ENCODE results near the gene IL17RD. TPM values are rescaled to one million over a fixed set of nuclear protein-coding genes. Genes with fewer than 3 reads are reported as not detected.

IL17RD gene
- total and polyA plus RNA-seq, 11 donors: 1.4 to 11.3 (median 5.4) TPM

GRCh38 chr3:57152151-57153143, 12.7 kb downstream of the IL17RD start:
- Histone ChIP-seq H3K4me3 (peak overlapping the region in 5 of 12 donors; percentile 6 to 33 (median 18)), H3K36me3 (no peaks in the 10 kb centered on the region), H3K9me3 (no peaks in the 10 kb centered on the region), H3K27ac (peak overlapping the region in 8 of 12 donors; percentile 16 to 66 (median 26)), H3K4me1 (peaks cover 0 to 38% (median 26%) of the 10 kb centered on the region in 12 donors), H3K27me3 (no peaks in the 10 kb centered on the region)
- DNase-seq (peak in 1 of 5 donors; percentile 54), ATAC-seq (peak in 3 of 4 donors; percentile 44 to 69 (median 66))
- no peak for TF ChIP-seq POLR2A (IDR thresholded peaks at IDR 0.05)
- TF ChIP-seq, protein P1, sequence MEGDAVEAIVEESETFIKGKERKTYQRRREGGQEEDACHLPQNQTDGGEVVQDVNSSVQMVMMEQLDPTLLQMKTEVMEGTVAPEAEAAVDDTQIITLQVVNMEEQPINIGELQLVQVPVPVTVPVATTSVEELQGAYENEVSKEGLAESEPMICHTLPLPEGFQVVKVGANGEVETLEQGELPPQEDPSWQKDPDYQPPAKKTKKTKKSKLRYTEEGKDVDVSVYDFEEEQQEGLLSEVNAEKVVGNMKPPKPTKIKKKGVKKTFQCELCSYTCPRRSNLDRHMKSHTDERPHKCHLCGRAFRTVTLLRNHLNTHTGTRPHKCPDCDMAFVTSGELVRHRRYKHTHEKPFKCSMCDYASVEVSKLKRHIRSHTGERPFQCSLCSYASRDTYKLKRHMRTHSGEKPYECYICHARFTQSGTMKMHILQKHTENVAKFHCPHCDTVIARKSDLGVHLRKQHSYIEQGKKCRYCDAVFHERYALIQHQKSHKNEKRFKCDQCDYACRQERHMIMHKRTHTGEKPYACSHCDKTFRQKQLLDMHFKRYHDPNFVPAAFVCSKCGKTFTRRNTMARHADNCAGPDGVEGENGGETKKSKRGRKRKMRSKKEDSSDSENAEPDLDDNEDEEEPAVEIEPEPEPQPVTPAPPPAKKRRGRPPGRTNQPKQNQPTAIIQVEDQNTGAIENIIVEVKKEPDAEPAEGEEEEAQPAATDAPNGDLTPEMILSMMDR (IDR thresholded peaks at IDR 0.05): peak in 5 of 12 donors; percentile 4 to 32 (median 19)
- 64 to 82% (median 71%) methylated on average over 17 to 19 of the region's 19 CpGs for WGBS, 4 donors
- intact Hi-C loops (cut with DNase I): no loop called here

- peak overlapping the region in 5 of 12 donors; percentile 6 to 33 (median 18) for H3K4me3 ChIP-seq
- intact Hi-C loops (cut with DNase I): no loop called here
- H3K9me3 ChIP-seq: no peaks in the 10 kb centered on the region
Observed at GRCh38 chr3:57151749-57152148, 13.4 kb downstream of the IL17RD start.

GRCh38 chr3:57151021-57151449, 14.1 kb downstream of the IL17RD start:
- H3K9me3 ChIP-seq: no peaks in the 10 kb centered on the region
- peak overlapping the region in 6 of 12 donors; percentile 1 to 66 (median 16) for H3K27ac ChIP-seq
- H3K27me3 ChIP-seq: no peaks in the 10 kb centered on the region
- no peak overlapping the region for H3K4me3 ChIP-seq
- H3K36me3 ChIP-seq: no peaks in the 10 kb centered on the region
- ATAC-seq (peak in 1 of 4 donors; percentile 22), DNase-seq (no peak)
- peaks cover 0 to 38% (median 26%) of the 10 kb centered on the region in 12 donors for H3K4me1 ChIP-seq
- intact Hi-C loops (cut with DNase I): no loop called here
- 34 to 53% (median 47%) methylated on average over 2 of the region's 2 CpGs for WGBS, 4 donors
- TF ChIP-seq, protein P1 (IDR thresholded peaks at IDR 0.05): no peak
- TF ChIP-seq POLR2A (IDR thresholded peaks at IDR 0.05): no peak

More at GRCh38 chr3:57151749-57152148, 13.4 kb downstream of the IL17RD start:
- 62 to 87% (median 70%) methylated on average over 3 of the region's 3 CpGs for WGBS, 4 donors
- H3K4me1 ChIP-seq: peaks cover 0 to 38% (median 26%) of the 10 kb centered on the region in 12 donors
- TF ChIP-seq, protein P1 (IDR thresholded peaks at IDR 0.05): no peak
- no peak for TF ChIP-seq POLR2A (IDR thresholded peaks at IDR 0.05)
- H3K36me3 ChIP-seq: no peaks in the 10 kb centered on the region
- no peaks in the 10 kb centered on the region for H3K27me3 ChIP-seq
- peak overlapping the region in 8 of 12 donors; percentile 15 to 66 (median 22) for H3K27ac ChIP-seq
- no peak for DNase-seq
- ATAC-seq: peak in 1 of 4 donors; percentile 34

DNA sequence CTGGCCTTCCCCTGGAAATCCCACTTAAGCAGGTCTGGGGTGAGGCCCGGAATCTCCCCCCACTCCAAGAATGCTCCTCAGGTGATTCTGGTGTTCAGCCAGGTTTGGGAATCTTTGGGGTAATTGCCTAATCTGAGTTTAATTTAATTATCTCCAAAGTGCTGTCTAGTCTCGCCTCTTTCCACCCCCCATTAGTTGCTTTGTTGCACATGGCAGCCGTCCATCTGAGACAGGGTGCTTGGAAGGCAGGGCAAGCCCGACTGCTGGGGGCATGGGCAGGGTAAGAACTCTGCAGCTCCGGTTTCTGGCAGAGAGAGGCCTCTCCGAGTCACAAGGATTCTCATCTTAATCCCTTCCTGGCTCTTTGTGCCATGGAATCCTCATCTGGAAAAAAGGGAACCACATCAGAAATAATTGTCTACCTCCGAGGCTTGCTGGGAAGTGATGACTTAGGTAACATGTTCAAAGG, 15.0 kb downstream of the IL17RD start:
- 40 to 56% (median 48%) methylated on average over 7 of the region's 7 CpGs for WGBS, 4 donors
- intact Hi-C loops (cut with DNase I): no loop called here
- peak overlapping the region in 2 of 12 donors; percentile 12 to 66 for H3K27ac ChIP-seq

More for the DNA sequence above, 15.0 kb downstream of the IL17RD start:
- DNase-seq (no peak), ATAC-seq (no peak)
- TF ChIP-seq, protein P1 (IDR thresholded peaks at IDR 0.05): no peak
- no peak for TF ChIP-seq POLR2A (IDR thresholded peaks at IDR 0.05)
- Histone ChIP-seq H3K4me3 (no peak overlapping the region), H3K27me3 (no peaks in the 10 kb centered on the region), H3K36me3 (no peaks in the 10 kb centered on the region), H3K9me3 (no peaks in the 10 kb centered on the region), H3K4me1 (peaks cover 0 to 38% (median 24%) of the 10 kb centered on the region in 12 donors)

Data from heart left ventricle (tissue), 16 donors.